NCI-H774 (cell line): ENCODE measurements around the gene RNPEPL1.
"Not testable (repeated sequence)": the region's sequence is repeated elsewhere in the genome, so short reads cannot be mapped to it uniquely, and the experiment has no call there.

ENCODE experiments used
- DNase-seq: peaks from one replicate; lab custom pipeline; 2025; lab: John Stamatoyannopoulos, UW

Gene RNPEPL1

GRCh38 chr2:240604939-240605716 lies 36.8 kb downstream of the RNPEPL1 start:
- no peak for DNase-seq

- no peak for DNase-seq
Measured at GRCh38 chr2:240605867-240606743, 37.8 kb downstream of the RNPEPL1 start.

- no peak for DNase-seq
Measured at GRCh38 chr2:240611601-240612210, 43.4 kb downstream of the RNPEPL1 start.

GRCh38 chr2:240613781-240614180 lies 45.5 kb downstream of the RNPEPL1 start:
- DNase-seq, result no peak

- no peak for DNase-seq
Measured at GRCh38 chr2:240614391-240614790, 46.1 kb downstream of the RNPEPL1 start.

- DNase-seq, result no peak
Measured at GRCh38 chr2:240615396-240615795, 47.1 kb downstream of the RNPEPL1 start.

- no peak for DNase-seq
Measured at GRCh38 chr2:240615820-240616547, 47.7 kb downstream of the RNPEPL1 start.

GRCh38 chr2:240616860-240617666 lies 48.8 kb downstream of the RNPEPL1 start:
- not testable (repeated sequence) for DNase-seq

- DNase-seq, result no peak
Measured at GRCh38 chr2:240618776-240619175, 50.5 kb downstream of the RNPEPL1 start.

- DNase-seq, result no peak
Measured at GRCh38 chr2:240619506-240620148, 51.3 kb downstream of the RNPEPL1 start.

GRCh38 chr2:240620149-240620731 lies 52.0 kb downstream of the RNPEPL1 start:
- no peak for DNase-seq

GRCh38 chr2:240620859-240621258 lies 52.6 kb downstream of the RNPEPL1 start:
- no peak for DNase-seq

GRCh38 chr2:240622060-240622411 lies 53.8 kb downstream of the RNPEPL1 start:
- DNase-seq, result no peak

GRCh38 chr2:240622531-240623235 lies 54.4 kb downstream of the RNPEPL1 start:
- DNase-seq, result no peak

GRCh38 chr2:240623531-240624010 lies 55.3 kb downstream of the RNPEPL1 start:
- no peak for DNase-seq

GRCh38 chr2:240624011-240624949 lies 56.0 kb downstream of the RNPEPL1 start:
- no peak for DNase-seq

- DNase-seq, result no peak
Measured at GRCh38 chr2:240624950-240625621, 56.8 kb downstream of the RNPEPL1 start, which contains the start of gene GPR35. GPR35 (plus strand) TSS chr2:240625480; CDS start chr2:240629953, 4,473 bp downstream.
